ENCODE measurements around the gene FAM171A2. TPM values are rescaled to one million over a fixed set of nuclear protein-coding genes. Genes with fewer than 3 reads are reported as not detected.

FAM171A2 gene
- total RNA-seq, 1 experiment from 2014 or later = 29.9 TPM

GRCh38 chr17:44358066-44358465 lies 5.6 kb downstream of the FAM171A2 start:
- TF ChIP-seq ERG (CRISPR knock-in tag; IDR thresholded peaks at IDR 0.05) (no peak), KAT7 (CRISPR knock-in tag; IDR thresholded peaks at IDR 0.05; ENCODE audit: borderline replicate concordance) (no peak), TEAD4 (CRISPR knock-in tag; IDR thresholded peaks at IDR 0.05) (no peak)
- H3K4me3 Mint-ChIP-seq = no peak overlapping the region
- ATAC-seq = no peak
- no peaks in the 10 kb centered on the region for H3K9me3 Mint-ChIP-seq
- peaks cover 2% of the 10 kb centered on the region; the same call in 1 of the 2 replicates for H3K27me3 Mint-ChIP-seq (ENCODE audit: low read depth)
- ChIA-PET POLR2A (interaction anchor here (1.1 kb wide), 1 partner anchor 138 kb away, joined by 4 read pairs; no protein-coding TSS in a partner anchor), CTCF (interaction anchor here (0.9 to 9.4 kb wide), 8 partner anchors 13 to 298 kb away, joined by 3 to 128 read pairs (median 6); partner anchors contain the start of genes ATXN7L3, GRN and MEIOC)
- H3K27ac Mint-ChIP-seq = no peak overlapping the region
- H3K36me3 Mint-ChIP-seq = no peaks in the 10 kb centered on the region
- peaks cover 29% of the 10 kb centered on the region for H3K4me1 Mint-ChIP-seq
- no peak for DNase-seq (ENCODE audit: low spot score)

GRCh38 chr17:44356241-44356640 lies 7.4 kb downstream of the FAM171A2 start:
- no peaks in the 10 kb centered on the region for H3K36me3 Mint-ChIP-seq
- H3K4me1 Mint-ChIP-seq = peaks cover 20% of the 10 kb centered on the region
- H3K27ac Mint-ChIP-seq = no peak overlapping the region
- no peak for ATAC-seq
- CTCF ChIA-PET = interaction anchor here (4.0 to 9.4 kb wide), 4 partner anchors 19 to 146 kb away, joined by 33 to 128 read pairs (median 62); no protein-coding TSS in a partner anchor
- POLR2A ChIA-PET = no interaction called here
- TF ChIP-seq CTCF (IDR thresholded peaks at IDR 0.05) = no peak
- TF ChIP-seq E2F1 (CRISPR knock-in tag; IDR thresholded peaks at IDR 0.05) = no peak
- TF ChIP-seq CREB1 (CRISPR knock-in tag; IDR thresholded peaks at IDR 0.05) = no peak
- no peak for TF ChIP-seq E2F4 (CRISPR knock-in tag; IDR thresholded peaks at IDR 0.05; ENCODE audit: borderline replicate concordance, low read depth)
- TF ChIP-seq FOXJ3 (CRISPR knock-in tag; IDR thresholded peaks at IDR 0.05; ENCODE audit: borderline replicate concordance) = no peak
- TF ChIP-seq RORB (CRISPR knock-in tag; IDR thresholded peaks at IDR 0.05) = no peak
- TF ChIP-seq TEAD1 (CRISPR knock-in tag; IDR thresholded peaks at IDR 0.05) = no peak
- TF ChIP-seq JUN (CRISPR knock-in tag; IDR thresholded peaks at IDR 0.05) = no peak
- TF ChIP-seq E2F5 (CRISPR knock-in tag; IDR thresholded peaks at IDR 0.05) = no peak
- no peak for TF ChIP-seq CDX4 (CRISPR knock-in tag; IDR thresholded peaks at IDR 0.05; ENCODE audit: borderline replicate concordance)
- no peak for TF ChIP-seq ZBTB43 (CRISPR knock-in tag; IDR thresholded peaks at IDR 0.05)
- H3K9me3 Mint-ChIP-seq = no peaks in the 10 kb centered on the region
- no peak overlapping the region for H3K4me3 Mint-ChIP-seq
- peaks cover 3% of the 10 kb centered on the region; the same call in 1 of the 2 replicates for H3K27me3 Mint-ChIP-seq (ENCODE audit: low read depth)
- no peak for DNase-seq (ENCODE audit: low spot score)

All from WTC11 (cell line).